GOT3 (cell line): Measurements from ENCODE around the gene VN1R5.
"Not testable (repeated sequence)": the region's sequence is repeated elsewhere in the genome, so short reads cannot be mapped to it uniquely, and the experiment has no call there.

Source experiments
- DNase-seq: peaks from one replicate; lab custom pipeline; 2025; ENCODE audit warnings: mixed read lengths; lab: John Stamatoyannopoulos, UW

VN1R5 gene

GRCh38 chr1:247273013-247273412 is 17.1 kb downstream of the VN1R5 start:
- no peak for DNase-seq

- DNase-seq, result no peak
Measured at GRCh38 chr1:247274605-247275256, 18.9 kb downstream of the VN1R5 start.

GRCh38 chr1:247277191-247277590 is 21.3 kb downstream of the VN1R5 start:
- DNase-seq, result no peak

GRCh38 chr1:247281001-247281574 is 25.2 kb downstream of the VN1R5 start:
- no peak for DNase-seq

GRCh38 chr1:247286134-247286670 is 30.3 kb downstream of the VN1R5 start:
- no peak for DNase-seq

- DNase-seq, result no peak
Measured at GRCh38 chr1:247287460-247287859, 31.6 kb downstream of the VN1R5 start.

- DNase-seq, result no peak
Measured at GRCh38 chr1:247288341-247288740, 32.5 kb downstream of the VN1R5 start.

- not testable (repeated sequence) for DNase-seq
Measured at GRCh38 chr1:247289274-247289892, 33.5 kb downstream of the VN1R5 start.

GRCh38 chr1:247290576-247290975 is 34.7 kb downstream of the VN1R5 start:
- no peak for DNase-seq

- no peak for DNase-seq
Measured at GRCh38 chr1:247291161-247291560, 35.3 kb downstream of the VN1R5 start.

GRCh38 chr1:247291833-247292561 is 36.1 kb downstream of the VN1R5 start:
- no peak for DNase-seq

GRCh38 chr1:247293047-247293446 is 37.2 kb downstream of the VN1R5 start:
- DNase-seq, result no peak

- no peak for DNase-seq
Measured at GRCh38 chr1:247294282-247294681, 38.4 kb downstream of the VN1R5 start.

- no peak for DNase-seq
Measured at GRCh38 chr1:247295274-247295684, 39.4 kb downstream of the VN1R5 start.

GRCh38 chr1:247295746-247296145 is 39.9 kb downstream of the VN1R5 start:
- DNase-seq, result no peak

- no peak for DNase-seq
Measured at GRCh38 chr1:247296599-247297180, 40.8 kb downstream of the VN1R5 start.

GRCh38 chr1:247297263-247298123 is 41.6 kb downstream of the VN1R5 start:
- DNase-seq, result no peak

- no peak for DNase-seq
Measured at GRCh38 chr1:247298124-247298481, 42.2 kb downstream of the VN1R5 start.

GRCh38 chr1:247298701-247299100 is 42.8 kb downstream of the VN1R5 start:
- DNase-seq, result no peak

GRCh38 chr1:247299723-247300381 is 44.0 kb downstream of the VN1R5 start:
- no peak for DNase-seq
